A549 (cell line): Measurements from ENCODE around the gene HPGDS.

Experiments
- EP300 ChIP-seq, 2 experiments: fragments of >200 bp; sonication (Bioruptor Twin); formaldehyde crosslinking; IDR thresholded peaks; 2 replicates in 1 of 2; 3 replicates in 1 of 2; pipeline ENCODE4 v1.6.1; 2016 to 2017
- HDAC2 ChIP-seq: fragments of 200-600 bp; sonication (generic); IDR thresholded peaks from 2 replicates; pipeline ENCODE4 v1.6.1; 2016
- HOXA7 ChIP-seq: fragments of 250-450 bp; sonication (Bioruptor Pico); IDR thresholded peaks from 2 replicates; pipeline ENCODE4 v1.5.0; 2020; ENCODE audit warnings: mild to moderate bottlenecking, moderate library complexity
- JUN ChIP-seq, 2 experiments: fragments of >200 bp; sonication (Bioruptor Twin); formaldehyde crosslinking; IDR thresholded peaks; 2 replicates in 1 of 2; 3 replicates in 1 of 2; pipeline ENCODE4 v1.6.1; 2016 to 2017
- JUNB ChIP-seq: fragments of >200 bp; sonication (Bioruptor Twin); formaldehyde crosslinking; IDR thresholded peaks from 2 replicates; pipeline ENCODE4 v1.6.1; 2016
- KDM1A ChIP-seq: fragments of 200-600 bp; sonication (generic); IDR thresholded peaks from 2 replicates; pipeline ENCODE4 v1.6.1; 2016; ENCODE audit warnings: low read depth, mild to moderate bottlenecking
- MAZ ChIP-seq: fragments of 150-350 bp; IDR thresholded peaks from 2 replicates; pipeline ENCODE4 v1.6.1; 2014; ENCODE audit warnings: antibody characterized with exemption, low read depth, low read length, borderline replicate concordance
- MYC ChIP-seq: IDR thresholded peaks from 2 replicates; pipeline ENCODE4 v1.6.1; 2012; ENCODE audit warnings: mild to moderate bottlenecking, inconsistent platforms, low read length, improper control_type of control experiment, borderline replicate concordance
- POLR2A ChIP-seq: IDR thresholded peaks from 2 replicates; pipeline ENCODE4 v1.6.1; 2012; ENCODE audit warnings: mild to moderate bottlenecking, low read length
- RARB ChIP-seq: fragments of 250-450 bp; sonication (Bioruptor Pico); IDR thresholded peaks from 2 replicates; pipeline ENCODE4 v1.8.0; 2021; ENCODE audit warnings: mild to moderate bottlenecking, moderate library complexity
- RCOR1 ChIP-seq: fragments of 150-350 bp; IDR thresholded peaks from 2 replicates; pipeline ENCODE4 v1.6.1; 2014; ENCODE audit warnings: antibody characterized with exemption, low read length, low read depth
- TF ChIP-seq, protein P1 (sequence below): fragments of >200 bp; sonication (Bioruptor Twin); formaldehyde crosslinking; IDR thresholded peaks from 3 replicates; pipeline ENCODE4 v1.5.1; 2016
- TF ChIP-seq, protein P2 (sequence below): fragments of 450-650 bp; IDR thresholded peaks from 2 replicates; pipeline ENCODE4 v1.6.1; 2014; ENCODE audit warnings: antibody characterized with exemption

DNA sequence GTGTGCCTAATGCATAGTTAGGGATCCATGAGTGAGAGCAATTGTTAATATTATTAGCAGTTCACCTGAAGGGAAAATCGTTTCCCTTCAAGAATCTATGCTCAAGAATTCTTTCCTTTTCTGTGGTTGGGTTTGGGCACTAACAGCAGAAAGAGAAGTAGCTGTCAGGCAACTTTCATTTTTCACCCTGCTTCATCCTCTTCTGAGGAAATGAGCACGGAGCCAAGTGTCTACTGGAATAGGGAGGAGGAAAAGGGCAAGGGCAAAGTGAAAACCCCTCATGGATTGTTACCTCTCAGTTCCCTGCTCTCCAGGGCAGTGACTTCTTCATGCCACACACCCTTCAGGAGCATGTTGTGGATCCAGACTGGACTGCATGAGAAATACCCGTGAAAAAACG, 2.6 kb upstream of the HPGDS start:
- TF ChIP-seq JUNB (no peak), RARB (CRISPR knock-in tag) (no peak), HDAC2 (no peak), POLR2A (no peak), MAZ (no peak), MYC (no peak), RCOR1 (no peak), HOXA7 (no peak), JUN (IDR thresholded peaks at IDR 0.05) (no peak), EP300 (IDR thresholded peaks at IDR 0.05) (no peak), KDM1A (no peak)
- TF ChIP-seq, protein P1, sequence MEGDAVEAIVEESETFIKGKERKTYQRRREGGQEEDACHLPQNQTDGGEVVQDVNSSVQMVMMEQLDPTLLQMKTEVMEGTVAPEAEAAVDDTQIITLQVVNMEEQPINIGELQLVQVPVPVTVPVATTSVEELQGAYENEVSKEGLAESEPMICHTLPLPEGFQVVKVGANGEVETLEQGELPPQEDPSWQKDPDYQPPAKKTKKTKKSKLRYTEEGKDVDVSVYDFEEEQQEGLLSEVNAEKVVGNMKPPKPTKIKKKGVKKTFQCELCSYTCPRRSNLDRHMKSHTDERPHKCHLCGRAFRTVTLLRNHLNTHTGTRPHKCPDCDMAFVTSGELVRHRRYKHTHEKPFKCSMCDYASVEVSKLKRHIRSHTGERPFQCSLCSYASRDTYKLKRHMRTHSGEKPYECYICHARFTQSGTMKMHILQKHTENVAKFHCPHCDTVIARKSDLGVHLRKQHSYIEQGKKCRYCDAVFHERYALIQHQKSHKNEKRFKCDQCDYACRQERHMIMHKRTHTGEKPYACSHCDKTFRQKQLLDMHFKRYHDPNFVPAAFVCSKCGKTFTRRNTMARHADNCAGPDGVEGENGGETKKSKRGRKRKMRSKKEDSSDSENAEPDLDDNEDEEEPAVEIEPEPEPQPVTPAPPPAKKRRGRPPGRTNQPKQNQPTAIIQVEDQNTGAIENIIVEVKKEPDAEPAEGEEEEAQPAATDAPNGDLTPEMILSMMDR, result no peak
- TF ChIP-seq, protein P2, sequence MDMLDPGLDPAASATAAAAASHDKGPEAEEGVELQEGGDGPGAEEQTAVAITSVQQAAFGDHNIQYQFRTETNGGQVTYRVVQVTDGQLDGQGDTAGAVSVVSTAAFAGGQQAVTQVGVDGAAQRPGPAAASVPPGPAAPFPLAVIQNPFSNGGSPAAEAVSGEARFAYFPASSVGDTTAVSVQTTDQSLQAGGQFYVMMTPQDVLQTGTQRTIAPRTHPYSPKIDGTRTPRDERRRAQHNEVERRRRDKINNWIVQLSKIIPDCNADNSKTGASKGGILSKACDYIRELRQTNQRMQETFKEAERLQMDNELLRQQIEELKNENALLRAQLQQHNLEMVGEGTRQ, result no peak
